Nephron (organoid): ENCODE measurements around the gene NMNAT3.
A peak's percentile ranks its signal among the peaks of the same experiment; 100 is the strongest.

ENCODE experiments used
- H3K27ac Mint-ChIP-seq, 3 experiments: 2 replicates each; pipeline ENCODE4 v1.8.0; 2020; ENCODE audit warnings: mixed read lengths in 3 of 3, mild to moderate bottlenecking in 2 of 3, moderate library complexity in 1 of 3
- H3K27me3 Mint-ChIP-seq: 2 replicates; pipeline ENCODE4 v1.8.0; 2021; ENCODE audit warnings: low read depth, mild to moderate bottlenecking, moderate library complexity, mixed read lengths
- H3K36me3 Mint-ChIP-seq: 2 replicates; pipeline ENCODE4 v1.8.0; 2020; ENCODE audit warnings: low read depth, mixed read lengths
- H3K4me1 Mint-ChIP-seq: 2 replicates; pipeline ENCODE4 v1.8.0; 2020; ENCODE audit warnings: mixed read lengths
- H3K4me3 Mint-ChIP-seq, 3 experiments: 2 replicates each; pipeline ENCODE4 v1.8.0; 2020; ENCODE audit warnings: mild to moderate bottlenecking in 3 of 3, mixed read lengths in 3 of 3, moderate library complexity in 2 of 3
- H3K9me3 Mint-ChIP-seq: 2 replicates; pipeline ENCODE4 v1.8.0; 2020; ENCODE audit warnings: mixed read lengths
- CTCF ChIP-seq, 3 experiments: fragments of 200-600 bp; sonication (generic); IDR thresholded peaks; one replicate each; pipeline ENCODE4 v1.5.0; 2021; ENCODE audit warnings: antibody characterized with exemption in 3 of 3; ENCODE audit not compliant: unreplicated experiment in 3 of 3

NMNAT3 gene

GRCh38 chr3:139561959-139562676, 115.7 kb downstream of the NMNAT3 start:
- peak; percentile 53 to 68 (median 58) for TF ChIP-seq CTCF (IDR thresholded peaks at IDR 0.05; ENCODE audit: unreplicated experiment in 3 of 3)
- Mint-ChIP-seq H3K9me3 (no peaks in the 10 kb centered on the region), H3K27me3 (peaks cover 4% of the 10 kb centered on the region), H3K36me3 (no peaks in the 10 kb centered on the region), H3K27ac (no peak overlapping the region), H3K4me3 (no peak overlapping the region), H3K4me1 (peaks cover 19% of the 10 kb centered on the region)

- Mint-ChIP-seq H3K4me1 (peaks cover 25% of the 10 kb centered on the region), H3K36me3 (no peaks in the 10 kb centered on the region), H3K27ac (peak overlapping the region in 2 of 3 experiments; percentile 14 to 25), H3K27me3 (peaks cover 4% of the 10 kb centered on the region), H3K9me3 (no peaks in the 10 kb centered on the region), H3K4me3 (no peak overlapping the region)
- no peak for TF ChIP-seq CTCF (IDR thresholded peaks at IDR 0.05; ENCODE audit: unreplicated experiment in 3 of 3)
These were observed 116.4 kb downstream of the NMNAT3 start for GRCh38 chr3:139561255-139561817.

GRCh38 chr3:139560411-139560810, 117.4 kb downstream of the NMNAT3 start:
- Mint-ChIP-seq H3K4me1 (peaks cover 34% of the 10 kb centered on the region), H3K36me3 (no peaks in the 10 kb centered on the region), H3K4me3 (no peak overlapping the region), H3K27ac (peak overlapping the region in 1 of 3 experiments; percentile 17), H3K9me3 (no peaks in the 10 kb centered on the region), H3K27me3 (peaks cover 4% of the 10 kb centered on the region)
- TF ChIP-seq CTCF (IDR thresholded peaks at IDR 0.05; ENCODE audit: unreplicated experiment in 3 of 3) = no peak

GRCh38 chr3:139559541-139559940, 118.2 kb downstream of the NMNAT3 start:
- Mint-ChIP-seq H3K4me1 (peaks cover 40% of the 10 kb centered on the region), H3K36me3 (no peaks in the 10 kb centered on the region), H3K9me3 (no peaks in the 10 kb centered on the region), H3K27me3 (peaks cover 4% of the 10 kb centered on the region), H3K27ac (peak overlapping the region in 2 of 3 experiments; percentile 2 to 18), H3K4me3 (no peak overlapping the region)
- TF ChIP-seq CTCF (IDR thresholded peaks at IDR 0.05; ENCODE audit: unreplicated experiment in 3 of 3) = no peak

- H3K4me3 Mint-ChIP-seq = no peak overlapping the region
- peaks cover 4% of the 10 kb centered on the region for H3K27me3 Mint-ChIP-seq
- H3K9me3 Mint-ChIP-seq = no peaks in the 10 kb centered on the region
- no peak overlapping the region for H3K27ac Mint-ChIP-seq
- no peaks in the 10 kb centered on the region for H3K36me3 Mint-ChIP-seq
- TF ChIP-seq CTCF (IDR thresholded peaks at IDR 0.05; ENCODE audit: unreplicated experiment in 3 of 3) = no peak
- peaks cover 40% of the 10 kb centered on the region for H3K4me1 Mint-ChIP-seq
These were observed 119.2 kb downstream of the NMNAT3 start for GRCh38 chr3:139558351-139559266.
